ENCODE results near the gene RPS25.

GRCh38 chr11:119000906-119001305 is 17.2 kb downstream of the RPS25 start:
- TF ChIP-seq HBP1 (CRISPR knock-in tag; IDR thresholded peaks at IDR 0.05) = no peak
- TF ChIP-seq ZNF586 (CRISPR knock-in tag; conservative IDR thresholded peaks at IDR 0.05) = no peak
- TF ChIP-seq HCFC1 (IDR thresholded peaks at IDR 0.05; ENCODE audit: low read depth, low read length) = no peak
- no peak for TF ChIP-seq SMAD3 (CRISPR knock-in tag; conservative IDR thresholded peaks at IDR 0.05)
- TF ChIP-seq CHD1 (IDR thresholded peaks at IDR 0.05; ENCODE audit: low read length) = no peak
- TF ChIP-seq CEBPB (tag; IDR thresholded peaks at IDR 0.05) = no peak
- TF ChIP-seq CTCF (IDR thresholded peaks at IDR 0.05 in 2 of 3, conservative IDR thresholded peaks at IDR 0.05 in 1 of 3; ENCODE audit: insufficient read depth in 2 of 3, low read depth in 1 of 3, low read length in 3 of 3) = no peak
- TF ChIP-seq CEBPZ (IDR thresholded peaks at IDR 0.05; ENCODE audit: borderline replicate concordance, low read depth, low read length) = no peak
- no peak for TF ChIP-seq STAG1 (CRISPR knock-in tag; IDR thresholded peaks at IDR 0.05; ENCODE audit: borderline replicate concordance)
- TF ChIP-seq PCBP1 (IDR thresholded peaks at IDR 0.05; ENCODE audit: low read depth, low read length, poor library complexity, severe bottlenecking) = no peak
- TF ChIP-seq BCLAF1 (IDR thresholded peaks at IDR 0.05; ENCODE audit: borderline replicate concordance in 1 of 2, control insufficient read depth in 1 of 2, low read depth in 2 of 2, low read length in 1 of 2) = no peak
- TF ChIP-seq ZNF23 (CRISPR knock-in tag; IDR thresholded peaks at IDR 0.05) = no peak
- TF ChIP-seq TBP (optimal IDR thresholded peaks at IDR 0.05; ENCODE audit: low read depth, low read length) = no peak

Measured in K562 (cell line).